C4-2B (cell line): Measurements from ENCODE around the gene RANGAP1.
"Not testable (repeated sequence)": the region's sequence is repeated elsewhere in the genome, so short reads cannot be mapped to it uniquely, and the experiment has no call there.

ENCODE experiments used
- H3K27ac ChIP-seq: fragments of 450-650 bp; 2 replicates; pipeline ENCODE4 v1.5.1; 2017
- CTCF ChIP-seq: fragments of 450-650 bp; conservative IDR thresholded peaks from 2 replicates; pipeline ENCODE4 v1.5.1; 2017; ENCODE audit warnings: mild to moderate bottlenecking
- ZFX ChIP-seq: fragments of 450-650 bp; IDR thresholded peaks from 2 replicates; pipeline ENCODE4 v1.6.1; 2017

Gene RANGAP1

GRCh38 chr22:41296826-41297667 lies 11.1 kb upstream of the RANGAP1 start:
- TF ChIP-seq CTCF (no peak), ZFX (no peak)

GRCh38 chr22:41294816-41295215 lies 8.8 kb upstream of the RANGAP1 start:
- H3K27ac ChIP-seq, result not testable (repeated sequence)

More at GRCh38 chr22:41296826-41297667, 11.1 kb upstream of the RANGAP1 start:
- no peak overlapping the region for H3K27ac ChIP-seq

GRCh38 chr22:41290262-41291221 lies 4.6 kb upstream of the RANGAP1 start:
- H3K27ac ChIP-seq, result no peak overlapping the region
- no peak for TF ChIP-seq CTCF
- no peak for TF ChIP-seq ZFX

GRCh38 chr22:41289671-41290070 lies 3.7 kb upstream of the RANGAP1 start:
- no peak for TF ChIP-seq CTCF
- TF ChIP-seq ZFX, result no peak

GRCh38 chr22:41288245-41288946 lies 2.4 kb upstream of the RANGAP1 start:
- TF ChIP-seq ZFX (peak; percentile 29; the same call in 1 of the 2 replicates), CTCF (no peak)
- peak overlapping the region; percentile 82 for H3K27ac ChIP-seq

More at GRCh38 chr22:41289671-41290070, 3.7 kb upstream of the RANGAP1 start:
- peak overlapping the region; percentile 82 for H3K27ac ChIP-seq

- peak overlapping the region; percentile 94 for H3K27ac ChIP-seq
- no peak for TF ChIP-seq CTCF
- TF ChIP-seq ZFX, result no peak
Measured at GRCh38 chr22:41286639-41287091, 678 bp upstream of the RANGAP1 start.

- TF ChIP-seq ZFX (peak; percentile 83; the same call in 1 of the 2 replicates), CTCF (no peak)
- H3K27ac ChIP-seq, result peak overlapping the region; percentile 94
Measured at GRCh38 chr22:41285441-41285819, 557 bp downstream of the RANGAP1 start.
